CD14-positive monocyte (primary cell): ENCODE measurements around the gene MRPS5. TPM values are rescaled to one million over a fixed set of nuclear protein-coding genes. Genes with fewer than 3 reads are reported as not detected.
A peak's percentile ranks its signal among the peaks of the same experiment; 100 is the strongest.

Experiments
- DNase-seq, 3 donors: peaks; one replicate each; pipeline ENCODE4 v3.0.0-alpha.2; 2011 to 2022
- H2AFZ ChIP-seq: 2 replicates; pipeline ENCODE4 v1.6.0; 2012; ENCODE audit warnings: mild to moderate bottlenecking, low read depth, low read length, inconsistent platforms; ENCODE audit not compliant: insufficient read depth, poor library complexity, severe bottlenecking
- H3K27ac ChIP-seq, 2 donors: 1 replicate in 1 of 2; 2 replicates in 1 of 2; pipeline ENCODE4 v1.5.1; 2012 to 2013; ENCODE audit warnings: low read length in 2 of 2, control low read depth in 1 of 2, inconsistent platforms in 1 of 2, low read depth in 1 of 2, mild to moderate bottlenecking in 1 of 2
- H3K27me3 ChIP-seq, 2 donors: one replicate each; pipeline versions ENCODE4 v1.6.0 to v1.6.1; 2011 to 2013; ENCODE audit warnings: low read length in 2 of 2; ENCODE audit not compliant: control insufficient read depth in 2 of 2, insufficient read depth in 2 of 2
- H3K36me3 ChIP-seq, 2 donors: replicated peaks in 1 of 2; 1 replicate in 1 of 2; 2 replicates in 1 of 2; pipeline versions ENCODE4 v1.5.1 to v1.6.1; 2012 to 2013; ENCODE audit warnings: low read length in 2 of 2, control low read depth in 1 of 2, inconsistent platforms in 1 of 2, mild to moderate bottlenecking in 1 of 2; ENCODE audit not compliant: insufficient read depth in 2 of 2, control insufficient read depth in 1 of 2
- H3K4me1 ChIP-seq, 2 donors: 1 replicate in 1 of 2; 2 replicates in 1 of 2; pipeline versions ENCODE4 v1.5.1 to v1.6.1; 2012 to 2013; ENCODE audit warnings: low read length in 2 of 2, control low read depth in 1 of 2, inconsistent platforms in 1 of 2, mild to moderate bottlenecking in 1 of 2, moderate library complexity in 1 of 2; ENCODE audit not compliant: insufficient read depth in 2 of 2, control insufficient read depth in 1 of 2
- H3K4me2 ChIP-seq: replicated peaks from 2 replicates; pipeline ENCODE3; 2012; ENCODE audit warnings: low read length, moderate library complexity, mild to moderate bottlenecking; ENCODE audit not compliant: poor library complexity, severe bottlenecking; ENCODE audit errors: extremely low read depth
- H3K4me3 ChIP-seq, 3 experiments: fragments of 200-600 bp in 1 of 3; sonication (generic) in 1 of 3; replicated peaks in 1 of 3; 1 replicate in 2 of 3; 2 replicates in 1 of 3; pipeline ENCODE4 v1.5.1; 2011 to 2013; ENCODE audit warnings: low read length in 3 of 3, mild to moderate bottlenecking in 3 of 3, control low read depth in 2 of 3, low read depth in 2 of 3, inconsistent platforms in 1 of 3, moderate library complexity in 1 of 3
- H3K79me2 ChIP-seq: 2 replicates; pipeline ENCODE4 v1.6.0; 2012; ENCODE audit warnings: mild to moderate bottlenecking, control low read depth, inconsistent platforms, low read length, moderate library complexity; ENCODE audit not compliant: insufficient read depth
- H3K9ac ChIP-seq: 2 replicates; pipeline ENCODE4 v1.6.0; 2017; ENCODE audit warnings: low read length, mild to moderate bottlenecking; ENCODE audit not compliant: insufficient read depth, poor library complexity, severe bottlenecking
- H3K9me3 ChIP-seq, 2 donors: replicated peaks in 1 of 2; 1 replicate in 1 of 2; 2 replicates in 1 of 2; pipeline versions ENCODE4 v1.5.1 to v1.6.1; 2012 to 2013; ENCODE audit warnings: low read length in 2 of 2, control low read depth in 1 of 2; ENCODE audit not compliant: control insufficient read depth in 1 of 2, insufficient read depth in 1 of 2
- H4K20me1 ChIP-seq: 2 replicates; pipeline ENCODE4 v1.6.0; 2012; ENCODE audit warnings: mild to moderate bottlenecking, low read length, control low read depth, moderate library complexity; ENCODE audit not compliant: insufficient read depth
- H3K27ac Mint-ChIP-seq, 7 donors: one replicate each; pipeline ENCODE4 v1.8.0; 2020; ENCODE audit warnings: mild to moderate bottlenecking in 7 of 7, mixed read lengths in 7 of 7, moderate library complexity in 6 of 7, inconsistent platforms in 2 of 7
- H3K27me3 Mint-ChIP-seq, 3 donors: one replicate each; pipeline ENCODE4 v1.8.0; 2021 to 2022; ENCODE audit warnings: low read depth in 3 of 3, mild to moderate bottlenecking in 3 of 3, mixed read lengths in 3 of 3, moderate library complexity in 3 of 3, inconsistent platforms in 1 of 3
- H3K36me3 Mint-ChIP-seq, 2 donors: one replicate each; pipeline ENCODE4 v1.8.0; 2020; ENCODE audit warnings: mixed read lengths in 2 of 2, inconsistent platforms in 1 of 2, mild to moderate bottlenecking in 1 of 2
- H3K4me1 Mint-ChIP-seq: one replicate; pipeline ENCODE4 v1.8.0; 2020; ENCODE audit warnings: mild to moderate bottlenecking, mixed read lengths
- H3K4me3 Mint-ChIP-seq, 2 donors: one replicate each; pipeline ENCODE4 v1.8.0; 2020; ENCODE audit warnings: mild to moderate bottlenecking in 2 of 2, mixed read lengths in 2 of 2, moderate library complexity in 1 of 2
- H3K9me3 Mint-ChIP-seq, 7 donors: one replicate each; pipeline ENCODE4 v1.8.0; 2020 to 2022; ENCODE audit warnings: mixed read lengths in 7 of 7, mild to moderate bottlenecking in 6 of 7, moderate library complexity in 6 of 7, inconsistent platforms in 2 of 7
- CTCF ChIP-seq: fragments of 200-600 bp; IDR thresholded peaks from one replicate; pipeline ENCODE4 v1.8.0; 2022; ENCODE audit warnings: antibody characterized with exemption, mild to moderate bottlenecking
- WGBS: methylation state at CpG from one replicate; pipeline ENCODE4 v1.1.5; 2013; ENCODE audit warnings: missing lambda C conversion rate; ENCODE audit not compliant: insufficient coverage; 5-methylcytosine and 5-hydroxymethylcytosine counted together
- intact Hi-C, 2 donors: fragments of 100-400 bp; cut with micrococcal nuclease; formaldehyde crosslinking; loops; one replicate each; pipeline versions ENCODE4 v1.15.0 to v1.15.1; 2023
- polyA plus RNA-seq, 3 donors: library from polyadenylated mRNA; depleted of rRNA in 1 of 3; unstranded in 2 of 3; stranded (reverse) in 1 of 3; fragments of 300-500 nt in 2 of 3; fragments of >200 nt in 1 of 3; fragmentation: Illumina TruSeq in 2 of 3; gene quantifications; 1 replicate in 2 of 3; 2 replicates in 1 of 3; pipeline ENCODE4 v1.2.3, GENCODE V29; 2012 to 2021

MRPS5 gene
- polyA plus RNA-seq, 3 donors: 30.9 to 41.6 (median 35.2) TPM

- Histone ChIP-seq H3K9me3 (no peaks in the 10 kb centered on the region), H3K4me1 (no peaks in the 10 kb centered on the region), H3K27me3 (no peaks in the 10 kb centered on the region), H3K4me3 (no peak overlapping the region), H3K9ac (no peak overlapping the region), H3K79me2 (no peaks in the 10 kb centered on the region), H4K20me1 (no peaks in the 10 kb centered on the region), H2AFZ (no peak overlapping the region), H3K4me2 (no peak overlapping the region), H3K36me3 (no peaks in the 10 kb centered on the region), H3K27ac (no peak overlapping the region)
- Mint-ChIP-seq H3K9me3 (peaks cover 0 to 2% (median 0%) of the 10 kb centered on the region in 7 donors), H3K4me1 (no peaks in the 10 kb centered on the region), H3K27ac (peak overlapping the region in 1 of 7 donors; percentile 68), H3K4me3 (no peak overlapping the region), H3K36me3 (no peaks in the 10 kb centered on the region), H3K27me3 (peaks cover 0 to 10% (median 3%) of the 10 kb centered on the region in 3 donors)
- intact Hi-C loops: no loop called here
- TF ChIP-seq CTCF: no peak
- 81% methylated on average over 8 of the region's 12 CpGs for WGBS
- no peak for DNase-seq
These were observed 61.8 kb downstream of the MRPS5 start for GRCh38 chr2:95059656-95060370.

- WGBS: 92% methylated on average over 7 of the region's 11 CpGs
- H3K4me3 ChIP-seq: no peak overlapping the region
- no peak overlapping the region for H3K4me2 ChIP-seq
- TF ChIP-seq CTCF: no peak
- no peak overlapping the region for H3K9ac ChIP-seq
- no peak overlapping the region for H3K4me3 Mint-ChIP-seq
- H2AFZ ChIP-seq: no peak overlapping the region
- DNase-seq: no peak
- peaks cover 0 to 2% (median 0%) of the 10 kb centered on the region in 7 donors for H3K9me3 Mint-ChIP-seq
- H3K4me1 Mint-ChIP-seq: no peaks in the 10 kb centered on the region
- intact Hi-C loops: no loop called here
- H3K27me3 Mint-ChIP-seq: peaks cover 0 to 8% (median 3%) of the 10 kb centered on the region in 3 donors
- H3K9me3 ChIP-seq: no peaks in the 10 kb centered on the region
- no peaks in the 10 kb centered on the region for H3K36me3 ChIP-seq
- H3K4me1 ChIP-seq: no peaks in the 10 kb centered on the region
- H3K27me3 ChIP-seq: no peaks in the 10 kb centered on the region
- H3K27ac ChIP-seq: no peak overlapping the region
- H3K36me3 Mint-ChIP-seq: no peaks in the 10 kb centered on the region
- H4K20me1 ChIP-seq: no peaks in the 10 kb centered on the region
- H3K79me2 ChIP-seq: no peaks in the 10 kb centered on the region
- H3K27ac Mint-ChIP-seq: peak overlapping the region in 1 of 7 donors; percentile 20
These were observed 62.5 kb downstream of the MRPS5 start for GRCh38 chr2:95058989-95059641.
